C4-2B (cell line): ENCODE results near the gene RSRC1.
A peak's percentile ranks its signal among the peaks of the same experiment; 100 is the strongest.

Source experiments
- ZFX ChIP-seq: fragments of 450-650 bp; IDR thresholded peaks from 2 replicates; pipeline ENCODE4 v1.6.1; 2017
- TF ChIP-seq, protein P1 (sequence below): fragments of 450-650 bp; conservative IDR thresholded peaks from 2 replicates; pipeline ENCODE4 v1.5.1; 2017; ENCODE audit warnings: mild to moderate bottlenecking

GRCh38 chr3:158261371-158261991 lies 151.6 kb downstream of the RSRC1 start:
- TF ChIP-seq, protein P1, sequence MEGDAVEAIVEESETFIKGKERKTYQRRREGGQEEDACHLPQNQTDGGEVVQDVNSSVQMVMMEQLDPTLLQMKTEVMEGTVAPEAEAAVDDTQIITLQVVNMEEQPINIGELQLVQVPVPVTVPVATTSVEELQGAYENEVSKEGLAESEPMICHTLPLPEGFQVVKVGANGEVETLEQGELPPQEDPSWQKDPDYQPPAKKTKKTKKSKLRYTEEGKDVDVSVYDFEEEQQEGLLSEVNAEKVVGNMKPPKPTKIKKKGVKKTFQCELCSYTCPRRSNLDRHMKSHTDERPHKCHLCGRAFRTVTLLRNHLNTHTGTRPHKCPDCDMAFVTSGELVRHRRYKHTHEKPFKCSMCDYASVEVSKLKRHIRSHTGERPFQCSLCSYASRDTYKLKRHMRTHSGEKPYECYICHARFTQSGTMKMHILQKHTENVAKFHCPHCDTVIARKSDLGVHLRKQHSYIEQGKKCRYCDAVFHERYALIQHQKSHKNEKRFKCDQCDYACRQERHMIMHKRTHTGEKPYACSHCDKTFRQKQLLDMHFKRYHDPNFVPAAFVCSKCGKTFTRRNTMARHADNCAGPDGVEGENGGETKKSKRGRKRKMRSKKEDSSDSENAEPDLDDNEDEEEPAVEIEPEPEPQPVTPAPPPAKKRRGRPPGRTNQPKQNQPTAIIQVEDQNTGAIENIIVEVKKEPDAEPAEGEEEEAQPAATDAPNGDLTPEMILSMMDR: peak; percentile 30
- TF ChIP-seq ZFX: no peak
